Osteocyte (in vitro differentiated cells): ENCODE data around the gene PTPN5. TPM values are rescaled to one million over a fixed set of nuclear protein-coding genes. Genes with fewer than 3 reads are reported as not detected.
"Not testable (repeated sequence)": the region's sequence is repeated elsewhere in the genome, so short reads cannot be mapped to it uniquely, and the experiment has no call there.

ENCODE experiments used
- DNase-seq: peaks from one replicate; pipeline ENCODE4 v3.0.0; 2021; ENCODE audit warnings: mixed read lengths; ENCODE audit not compliant: unreplicated experiment; ENCODE audit errors: extremely low spot score
- H3K27ac Mint-ChIP-seq: one replicate; pipeline ENCODE4 v1.8.0; 2021; ENCODE audit warnings: mild to moderate bottlenecking, mixed read lengths; ENCODE audit not compliant: unreplicated experiment
- H3K27me3 Mint-ChIP-seq: one replicate; pipeline ENCODE4 v1.8.0; 2021; ENCODE audit warnings: mixed read lengths; ENCODE audit not compliant: unreplicated experiment
- H3K36me3 Mint-ChIP-seq: one replicate; pipeline ENCODE4 v1.8.0; 2021; ENCODE audit warnings: mixed read lengths; ENCODE audit not compliant: unreplicated experiment
- H3K4me1 Mint-ChIP-seq: one replicate; pipeline ENCODE4 v1.8.0; 2021; ENCODE audit warnings: mixed read lengths; ENCODE audit not compliant: unreplicated experiment
- H3K4me3 Mint-ChIP-seq: one replicate; pipeline ENCODE4 v1.8.0; 2021; ENCODE audit warnings: mild to moderate bottlenecking, moderate library complexity, mixed read lengths; ENCODE audit not compliant: unreplicated experiment
- H3K9me3 Mint-ChIP-seq: one replicate; pipeline ENCODE4 v1.8.0; 2021; ENCODE audit warnings: mixed read lengths; ENCODE audit not compliant: unreplicated experiment
- CTCF ChIP-seq: fragments of 200-600 bp; sonication (generic); IDR thresholded peaks from 2 replicates; pipeline ENCODE4 v1.5.0; 2021; ENCODE audit warnings: antibody characterized with exemption, mild to moderate bottlenecking, moderate library complexity
- long read RNA-seq: library from polyadenylated mRNA; unstranded; transcript quantifications from one replicate; pipeline ENCODE4 v2.0.0, GENCODE V29; 2021
- total RNA-seq: library from RNA; stranded (reverse); gene quantifications from 2 replicates; pipeline ENCODE4 v1.2.1, GENCODE V29; 2021

Gene PTPN5
- total RNA-seq, result not detected in 2 replicates
- long read RNA-seq, result 0 reads

GRCh38 chr11:18791207-18791968 is at the start of gene PTPN5:
TSS of gene PTPN5 (minus strand) at chr11:18791798. CDS start at chr11:18771958, 19,840 bp downstream.
- Mint-ChIP-seq H3K9me3 (no peaks in the 10 kb centered on the region), H3K27me3 (peaks cover 74% of the 10 kb centered on the region), H3K4me3 (peak within 1 kb of the TSS; percentile 59), H3K4me1 (peaks cover 5% of the 10 kb centered on the region), H3K27ac (no peak within 1 kb of the TSS), H3K36me3 (no peaks in the 10 kb centered on the region)
- no peak for TF ChIP-seq CTCF
- peak; percentile 79 for DNase-seq

GRCh38 chr11:18836417-18836816 is 44.8 kb upstream of the PTPN5 start:
- H3K36me3 Mint-ChIP-seq, result no peaks in the 10 kb centered on the region

GRCh38 chr11:18834754-18835466 is 43.3 kb upstream of the PTPN5 start:
- Mint-ChIP-seq H3K36me3 (no peaks in the 10 kb centered on the region), H3K9me3 (no peaks in the 10 kb centered on the region), H3K4me1 (no peaks in the 10 kb centered on the region), H3K27ac (no peak overlapping the region), H3K27me3 (peaks cover 16% of the 10 kb centered on the region), H3K4me3 (no peak overlapping the region)
- DNase-seq, result no peak
- TF ChIP-seq CTCF, result no peak

More at GRCh38 chr11:18836417-18836816, 44.8 kb upstream of the PTPN5 start:
- H3K9me3 Mint-ChIP-seq, result peaks cover 8% of the 10 kb centered on the region
- H3K4me3 Mint-ChIP-seq, result no peak overlapping the region
- H3K27me3 Mint-ChIP-seq, result peaks cover 5% of the 10 kb centered on the region
- H3K27ac Mint-ChIP-seq, result no peak overlapping the region
- no peaks in the 10 kb centered on the region for H3K4me1 Mint-ChIP-seq
- no peak for TF ChIP-seq CTCF
- DNase-seq, result no peak

GRCh38 chr11:18820160-18820559 is 28.6 kb upstream of the PTPN5 start:
- H3K27ac Mint-ChIP-seq, H3K9me3 Mint-ChIP-seq, DNase-seq, H3K27me3 Mint-ChIP-seq, H3K4me1 Mint-ChIP-seq, H3K36me3 Mint-ChIP-seq, H3K4me3 Mint-ChIP-seq: not testable (repeated sequence)

GRCh38 chr11:18804199-18804999 is 12.8 kb upstream of the PTPN5 start:
- Mint-ChIP-seq H3K27me3 (peaks cover 60% of the 10 kb centered on the region), H3K36me3 (no peaks in the 10 kb centered on the region), H3K4me3 (no peak overlapping the region), H3K27ac (no peak overlapping the region), H3K9me3 (no peaks in the 10 kb centered on the region), H3K4me1 (no peaks in the 10 kb centered on the region)
- no peak for DNase-seq
- TF ChIP-seq CTCF, result no peak
